ENCODE measurements around the gene SPATS2L.

The SPATS2L gene

GRCh38 chr2:200490001-200490400 is 183.5 kb downstream of the SPATS2L start:
- no peak for TF ChIP-seq CTCF (IDR thresholded peaks at IDR 0.05)

GRCh38 chr2:200492656-200493055 is 186.2 kb downstream of the SPATS2L start:
- TF ChIP-seq CTCF (IDR thresholded peaks at IDR 0.05), result no peak

- TF ChIP-seq CTCF (IDR thresholded peaks at IDR 0.05), result no peak
These were observed 187.6 kb downstream of the SPATS2L start for GRCh38 chr2:200494048-200494447.

- no peak for TF ChIP-seq CTCF (IDR thresholded peaks at IDR 0.05)
These were observed 190.2 kb downstream of the SPATS2L start for GRCh38 chr2:200496696-200497095.

GRCh38 chr2:200498402-200499162 is 192.1 kb downstream of the SPATS2L start:
- TF ChIP-seq CTCF (IDR thresholded peaks at IDR 0.05), result no peak

- TF ChIP-seq CTCF (IDR thresholded peaks at IDR 0.05), result no peak
These were observed 195.7 kb downstream of the SPATS2L start for GRCh38 chr2:200502196-200502595.

- TF ChIP-seq CTCF (IDR thresholded peaks at IDR 0.05), result no peak
These were observed 200.2 kb downstream of the SPATS2L start for GRCh38 chr2:200506679-200507078.

- no peak for TF ChIP-seq CTCF (IDR thresholded peaks at IDR 0.05)
These were observed 200.7 kb downstream of the SPATS2L start for GRCh38 chr2:200507179-200507578.

Measured in LNCAP (cell line).